ENCODE results near the gene UQCRH. TPM values are rescaled to one million over a fixed set of nuclear protein-coding genes. Genes with fewer than 3 reads are reported as not detected.
"Not testable (repeated sequence)": the region's sequence is repeated elsewhere in the genome, so short reads cannot be mapped to it uniquely, and the experiment has no call there.

The UQCRH gene
- total and polyA plus RNA-seq, 2 of the 4 experiments (the other 2 are of a cell fraction), result 347 to 736 TPM

DNA sequence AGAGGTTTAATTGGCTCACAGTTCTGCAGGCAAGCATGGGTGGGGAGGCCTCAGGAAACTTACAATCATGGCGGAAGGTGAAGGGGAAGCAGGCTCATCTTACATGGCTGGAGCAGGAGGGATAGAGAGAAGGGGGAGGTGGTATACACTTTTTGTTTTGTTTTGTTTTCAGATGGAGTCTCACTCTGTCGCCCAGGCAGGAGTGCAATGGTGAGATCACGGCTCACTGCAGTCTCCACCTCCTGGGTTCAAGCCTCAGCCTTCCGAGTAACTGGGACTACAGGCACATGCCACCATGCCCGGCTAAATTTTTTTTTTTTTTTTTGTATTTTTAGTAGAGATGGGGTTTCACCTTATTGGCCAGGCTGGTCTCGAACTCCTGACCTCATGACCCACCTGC is 18.7 kb downstream of the UQCRH start:
- H2AFZ ChIP-seq (replicated peaks; ENCODE audit: low read length, poor library complexity); H3K18ac ChIP-seq (ENCODE audit: low read depth, low read length); H3K23ac ChIP-seq (ENCODE audit: low read depth, low read length); H3K9me1 ChIP-seq (ENCODE audit: insufficient read depth, low read length); H3K27me3 ChIP-seq (ENCODE audit: control insufficient read depth, insufficient read depth, low read length); H2BK120ac ChIP-seq (ENCODE audit: low read depth, low read length); in situ Hi-C loops (cut with MboI; ENCODE audit: low sequenced_read_pairs); H4K8ac ChIP-seq (ENCODE audit: low read depth in 2 of 2, low read length in 2 of 2); CTCF ChIA-PET; ATAC-seq (ENCODE audit: low read depth); H3K36me3 ChIP-seq (ENCODE audit: control insufficient read depth, insufficient read depth, low read length); H3K4ac ChIP-seq (ENCODE audit: low read depth, low read length); H4K20me1 ChIP-seq (ENCODE audit: insufficient read depth, low read length); POLR2A ChIA-PET (ENCODE audit: unreplicated experiment); H3K4me3 ChIP-seq (ENCODE audit: insufficient read depth, low read depth, low read length); H2BK5ac ChIP-seq (ENCODE audit: low read depth, low read length, poor library complexity, severe bottlenecking); H2BK20ac ChIP-seq (ENCODE audit: low read depth, low read length); H3K14ac ChIP-seq (replicated peaks; ENCODE audit: low read depth, low read length); intact Hi-C loops (cut with micrococcal nuclease); BruUV-seq (replicated peaks); H2AK9ac ChIP-seq (replicated peaks; ENCODE audit: low read depth, low read length, poor library complexity); H3K4me2 ChIP-seq (ENCODE audit: low read depth, low read length); DNase-seq; H4K91ac ChIP-seq (ENCODE audit: insufficient read depth, low read depth, low read length); H2AK5ac ChIP-seq (ENCODE audit: low read depth, low read length); H3K56ac ChIP-seq (ENCODE audit: extremely low read depth, insufficient read depth, low read length); H3K27ac ChIP-seq (ENCODE audit: insufficient read depth, low read length); H3K9ac ChIP-seq (ENCODE audit: low read depth, low read length); H3K79me1 ChIP-seq (ENCODE audit: low read depth in 1 of 2, low read length in 2 of 2); H2BK15ac ChIP-seq (ENCODE audit: low read depth, low read length); H4K5ac ChIP-seq (ENCODE audit: low read depth, low read length); dilution Hi-C loops (cut with HindIII; ENCODE audit: low sequenced_read_pairs, unreplicated experiment); H3K9me3 ChIP-seq (ENCODE audit: control insufficient read depth, insufficient read depth, low read length); H3K4me1 ChIP-seq (ENCODE audit: control insufficient read depth, insufficient read depth, low read length): not testable (repeated sequence)
- WGBS, 2 experiments (ENCODE audit: extremely low coverage in 2 of 2, insufficient read length in 1 of 2), result 100% methylated on average over 1 of the region's 6 CpGs; no CpG with 5 or more reads in 1 of the 2 experiments

- H3K4me3 ChIP-seq (ENCODE audit: insufficient read depth, low read depth, low read length); H2BK15ac ChIP-seq (ENCODE audit: low read depth, low read length); H3K27ac ChIP-seq (ENCODE audit: insufficient read depth, low read length); H3K27me3 ChIP-seq (ENCODE audit: control insufficient read depth, insufficient read depth, low read length); H2BK5ac ChIP-seq (ENCODE audit: low read depth, low read length, poor library complexity, severe bottlenecking); H2BK120ac ChIP-seq (ENCODE audit: low read depth, low read length); DNase-seq; H3K36me3 ChIP-seq (ENCODE audit: control insufficient read depth, insufficient read depth, low read length); H3K14ac ChIP-seq (replicated peaks; ENCODE audit: low read depth, low read length); H4K5ac ChIP-seq (ENCODE audit: low read depth, low read length); H2AFZ ChIP-seq (replicated peaks; ENCODE audit: low read length, poor library complexity); H4K8ac ChIP-seq (ENCODE audit: low read depth in 2 of 2, low read length in 2 of 2); H3K18ac ChIP-seq (ENCODE audit: low read depth, low read length); H3K23ac ChIP-seq (ENCODE audit: low read depth, low read length); H3K4me1 ChIP-seq (ENCODE audit: control insufficient read depth, insufficient read depth, low read length); H3K56ac ChIP-seq (ENCODE audit: extremely low read depth, insufficient read depth, low read length); H3K4me2 ChIP-seq (ENCODE audit: low read depth, low read length); H3K79me1 ChIP-seq (ENCODE audit: low read depth in 1 of 2, low read length in 2 of 2); in situ Hi-C loops (cut with MboI; ENCODE audit: low sequenced_read_pairs); H3K9me3 ChIP-seq (ENCODE audit: control insufficient read depth, insufficient read depth, low read length); POLR2A ChIA-PET (ENCODE audit: unreplicated experiment); H2AK5ac ChIP-seq (ENCODE audit: low read depth, low read length); H4K20me1 ChIP-seq (ENCODE audit: insufficient read depth, low read length); CTCF ChIA-PET; H3K4ac ChIP-seq (ENCODE audit: low read depth, low read length); ATAC-seq (ENCODE audit: low read depth); H3K9ac ChIP-seq (ENCODE audit: low read depth, low read length); dilution Hi-C loops (cut with HindIII; ENCODE audit: low sequenced_read_pairs, unreplicated experiment); H3K9me1 ChIP-seq (ENCODE audit: insufficient read depth, low read length); H4K91ac ChIP-seq (ENCODE audit: insufficient read depth, low read depth, low read length); H2AK9ac ChIP-seq (replicated peaks; ENCODE audit: low read depth, low read length, poor library complexity); BruUV-seq (replicated peaks); intact Hi-C loops (cut with micrococcal nuclease); H2BK20ac ChIP-seq (ENCODE audit: low read depth, low read length): not testable (repeated sequence)
- no CpG with 5 or more reads among the region's 11 CpGs for WGBS, 2 experiments (ENCODE audit: extremely low coverage in 2 of 2, insufficient read length in 1 of 2)
Observed at GRCh38 chr1:46325285-46326076, 22.0 kb downstream of the UQCRH start.

Measured in IMR-90 (cell line).